ENCODE measurements around the gene PLEKHH2.
A peak's percentile ranks its signal among the peaks of the same experiment; 100 is the strongest.

The PLEKHH2 gene

GRCh38 chr2:43749583-43749982 is 112.5 kb downstream of the PLEKHH2 start:
- Histone ChIP-seq H3K9ac (ENCODE audit: low read length) (no peak overlapping the region), H3K27ac (ENCODE audit: low read length) (no peak overlapping the region), H3K4me3 (ENCODE audit: low read length) (no peak overlapping the region), H3K27me3 (ENCODE audit: control insufficient read depth, insufficient read depth, low read length) (no peaks in the 10 kb centered on the region), H3K36me3 (ENCODE audit: control insufficient read depth, low read depth, low read length) (no peaks in the 10 kb centered on the region), H3K9me3 (ENCODE audit: control insufficient read depth, low read depth, low read length) (no peaks in the 10 kb centered on the region), H3K4me1 (ENCODE audit: control insufficient read depth, low read depth, low read length) (no peaks in the 10 kb centered on the region)

- Histone ChIP-seq H3K27ac (ENCODE audit: low read length) (no peak overlapping the region), H3K9ac (ENCODE audit: low read length) (no peak overlapping the region), H3K4me3 (ENCODE audit: low read length) (no peak overlapping the region), H3K4me1 (ENCODE audit: control insufficient read depth, low read depth, low read length) (no peaks in the 10 kb centered on the region), H3K9me3 (ENCODE audit: control insufficient read depth, low read depth, low read length) (no peaks in the 10 kb centered on the region), H3K36me3 (ENCODE audit: control insufficient read depth, low read depth, low read length) (no peaks in the 10 kb centered on the region), H3K27me3 (ENCODE audit: control insufficient read depth, insufficient read depth, low read length) (no peaks in the 10 kb centered on the region)
These were observed 114.5 kb downstream of the PLEKHH2 start for GRCh38 chr2:43751476-43751990.

DNA sequence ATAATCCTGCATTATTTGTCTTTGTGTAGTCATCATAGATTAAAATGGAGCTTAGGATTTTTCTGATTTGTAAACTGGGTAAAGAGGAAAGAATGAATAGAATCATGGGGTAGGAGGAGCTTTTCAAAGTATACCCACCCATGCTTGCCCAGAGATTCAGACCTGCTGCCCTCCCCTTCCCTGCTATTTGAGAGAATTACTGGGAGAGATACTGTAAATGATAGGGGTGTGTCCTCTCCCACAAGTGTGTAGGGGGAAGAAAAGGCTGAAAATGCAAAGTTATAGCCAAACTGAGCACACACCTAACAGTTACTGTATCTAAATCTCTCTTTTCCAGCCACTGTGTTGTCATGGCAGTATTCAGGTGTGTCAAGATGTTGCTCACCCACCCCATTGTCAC is 115.2 kb downstream of the PLEKHH2 start:
- Histone ChIP-seq H3K9ac (ENCODE audit: low read length) (no peak overlapping the region), H3K9me3 (ENCODE audit: control insufficient read depth, low read depth, low read length) (no peaks in the 10 kb centered on the region), H3K27ac (ENCODE audit: low read length) (no peak overlapping the region), H3K4me3 (ENCODE audit: low read length) (no peak overlapping the region), H3K4me1 (ENCODE audit: control insufficient read depth, low read depth, low read length) (no peaks in the 10 kb centered on the region), H3K36me3 (ENCODE audit: control insufficient read depth, low read depth, low read length) (no peaks in the 10 kb centered on the region), H3K27me3 (ENCODE audit: control insufficient read depth, insufficient read depth, low read length) (no peaks in the 10 kb centered on the region)

DNA sequence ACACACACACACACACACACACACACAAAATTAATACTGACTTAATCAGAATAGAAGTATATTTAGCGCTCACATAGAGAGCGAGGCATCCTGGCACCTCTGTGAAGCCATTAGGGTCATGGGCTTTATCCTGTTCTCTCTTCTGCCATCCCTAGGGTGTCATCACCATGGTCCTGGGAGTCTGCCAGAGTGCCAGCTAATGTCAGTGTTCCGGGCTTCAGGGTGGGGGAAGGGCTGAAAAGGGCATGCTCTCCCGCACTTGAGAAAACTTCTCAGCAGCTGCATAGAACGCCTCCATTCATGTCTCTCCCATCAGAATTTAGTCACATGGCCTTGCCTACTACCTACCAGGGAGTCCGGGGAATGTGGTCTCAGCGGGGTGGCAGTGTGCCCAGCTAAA is 117.1 kb downstream of the PLEKHH2 start:
- Histone ChIP-seq H3K9me3 (ENCODE audit: control insufficient read depth, low read depth, low read length) (no peaks in the 10 kb centered on the region), H3K4me1 (ENCODE audit: control insufficient read depth, low read depth, low read length) (no peaks in the 10 kb centered on the region), H3K27me3 (ENCODE audit: control insufficient read depth, insufficient read depth, low read length) (no peaks in the 10 kb centered on the region), H3K27ac (ENCODE audit: low read length) (no peak overlapping the region), H3K36me3 (ENCODE audit: control insufficient read depth, low read depth, low read length) (no peaks in the 10 kb centered on the region), H3K4me3 (ENCODE audit: low read length) (no peak overlapping the region), H3K9ac (ENCODE audit: low read length) (no peak overlapping the region)

GRCh38 chr2:43758739-43759138 is 121.7 kb downstream of the PLEKHH2 start:
- H3K27ac ChIP-seq (ENCODE audit: low read length), result no peak overlapping the region
- H3K9ac ChIP-seq (ENCODE audit: low read length), result no peak overlapping the region
- H3K4me3 ChIP-seq (ENCODE audit: low read length), result no peak overlapping the region
- H3K4me1 ChIP-seq (ENCODE audit: control insufficient read depth, low read depth, low read length), result no peaks in the 10 kb centered on the region
- H3K36me3 ChIP-seq (ENCODE audit: control insufficient read depth, low read depth, low read length), result no peaks in the 10 kb centered on the region
- no peaks in the 10 kb centered on the region for H3K9me3 ChIP-seq (ENCODE audit: control insufficient read depth, low read depth, low read length)
- H3K27me3 ChIP-seq (ENCODE audit: control insufficient read depth, insufficient read depth, low read length), result no peaks in the 10 kb centered on the region

DNA sequence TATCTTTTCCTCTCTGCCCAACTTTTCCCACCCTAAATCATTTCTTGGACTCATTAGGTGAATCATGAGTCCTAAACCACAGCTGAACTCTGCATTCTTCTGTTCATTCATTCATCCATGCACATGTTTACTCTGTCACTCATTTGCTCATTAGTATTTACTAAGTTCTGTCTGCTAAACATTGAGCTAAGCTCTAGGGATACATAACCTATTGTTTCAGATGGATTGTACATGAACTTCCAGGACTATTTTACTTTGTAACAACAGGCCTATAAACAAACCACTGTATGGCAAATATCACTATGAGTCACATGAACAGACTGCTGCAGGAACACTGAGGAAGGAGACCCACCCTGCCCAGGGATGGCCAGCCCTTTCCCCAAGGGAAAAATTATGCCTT is 122.1 kb downstream of the PLEKHH2 start:
- Histone ChIP-seq H3K9ac (ENCODE audit: low read length) (no peak overlapping the region), H3K4me3 (ENCODE audit: low read length) (no peak overlapping the region), H3K4me1 (ENCODE audit: control insufficient read depth, low read depth, low read length) (no peaks in the 10 kb centered on the region), H3K9me3 (ENCODE audit: control insufficient read depth, low read depth, low read length) (no peaks in the 10 kb centered on the region), H3K27ac (ENCODE audit: low read length) (no peak overlapping the region), H3K36me3 (ENCODE audit: control insufficient read depth, low read depth, low read length) (no peaks in the 10 kb centered on the region), H3K27me3 (ENCODE audit: control insufficient read depth, insufficient read depth, low read length) (no peaks in the 10 kb centered on the region)

DNA sequence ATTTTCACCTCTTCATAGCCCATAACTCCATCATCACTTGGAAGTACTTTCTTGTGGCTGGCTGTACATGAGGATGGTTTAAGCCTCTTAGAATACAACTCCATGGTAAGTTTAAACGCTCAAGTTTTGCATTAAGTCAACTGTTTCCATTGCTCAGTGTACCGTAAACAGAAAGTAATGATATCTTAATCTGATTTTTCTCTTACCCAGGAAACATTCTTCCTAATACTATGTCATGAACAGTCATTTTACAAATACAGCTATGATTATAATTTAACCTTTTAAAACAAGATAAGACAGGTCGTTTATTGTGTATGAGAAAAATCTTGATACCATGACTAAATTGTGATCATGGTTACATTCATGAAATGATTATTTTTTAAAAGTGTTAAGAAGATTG is 125.2 kb downstream of the PLEKHH2 start:
- Histone ChIP-seq H3K36me3 (ENCODE audit: control insufficient read depth, low read depth, low read length) (no peaks in the 10 kb centered on the region), H3K27me3 (ENCODE audit: control insufficient read depth, insufficient read depth, low read length) (no peaks in the 10 kb centered on the region), H3K9ac (ENCODE audit: low read length) (no peak overlapping the region), H3K9me3 (ENCODE audit: control insufficient read depth, low read depth, low read length) (no peaks in the 10 kb centered on the region), H3K4me1 (ENCODE audit: control insufficient read depth, low read depth, low read length) (no peaks in the 10 kb centered on the region), H3K4me3 (ENCODE audit: low read length) (no peak overlapping the region), H3K27ac (ENCODE audit: low read length) (no peak overlapping the region)

- Histone ChIP-seq H3K9me3 (ENCODE audit: control insufficient read depth, low read depth, low read length) (no peaks in the 10 kb centered on the region), H3K36me3 (ENCODE audit: control insufficient read depth, low read depth, low read length) (no peaks in the 10 kb centered on the region), H3K9ac (ENCODE audit: low read length) (no peak overlapping the region), H3K27me3 (ENCODE audit: control insufficient read depth, insufficient read depth, low read length) (no peaks in the 10 kb centered on the region), H3K4me1 (ENCODE audit: control insufficient read depth, low read depth, low read length) (no peaks in the 10 kb centered on the region), H3K27ac (ENCODE audit: low read length) (no peak overlapping the region), H3K4me3 (ENCODE audit: low read length) (no peak overlapping the region)
These were observed 126.0 kb downstream of the PLEKHH2 start for GRCh38 chr2:43763091-43763490.

DNA sequence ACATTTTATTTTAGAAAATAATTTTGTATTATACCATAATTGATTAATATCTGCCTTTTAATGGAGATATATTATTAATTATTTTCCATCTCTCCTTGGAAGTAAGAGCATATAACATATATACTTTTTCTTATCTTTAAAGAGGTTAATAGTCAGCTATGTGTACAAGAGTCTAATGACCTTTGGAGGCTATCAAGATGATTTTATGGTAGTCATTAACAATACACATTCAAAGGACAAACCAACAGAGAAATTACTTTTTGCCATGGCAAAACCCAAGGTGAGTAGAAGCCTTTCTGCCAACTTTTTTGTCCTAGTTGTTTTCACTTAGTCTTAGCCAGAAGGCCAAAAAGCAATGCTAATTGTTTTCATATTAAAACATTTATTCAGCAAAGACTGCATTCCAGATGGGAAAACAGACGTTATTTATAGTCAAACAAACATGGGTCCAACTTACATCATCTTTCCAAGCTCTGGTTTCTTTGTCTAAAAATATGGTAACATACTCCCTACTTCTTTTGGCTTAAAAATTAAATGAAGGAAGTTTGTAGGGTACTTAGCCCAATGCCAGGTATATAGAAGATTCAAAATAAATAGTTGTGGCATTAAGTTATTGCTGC is 127.1 kb downstream of the PLEKHH2 start:
- no peak overlapping the region for H3K9ac ChIP-seq (ENCODE audit: low read length)
- no peak overlapping the region for H3K4me3 ChIP-seq (ENCODE audit: low read length)
- H3K4me1 ChIP-seq (ENCODE audit: control insufficient read depth, low read depth, low read length), result no peaks in the 10 kb centered on the region
- H3K27ac ChIP-seq (ENCODE audit: low read length), result no peak overlapping the region
- no peaks in the 10 kb centered on the region for H3K9me3 ChIP-seq (ENCODE audit: control insufficient read depth, low read depth, low read length)
- H3K36me3 ChIP-seq (ENCODE audit: control insufficient read depth, low read depth, low read length), result no peaks in the 10 kb centered on the region
- no peaks in the 10 kb centered on the region for H3K27me3 ChIP-seq (ENCODE audit: control insufficient read depth, insufficient read depth, low read length)

DNA sequence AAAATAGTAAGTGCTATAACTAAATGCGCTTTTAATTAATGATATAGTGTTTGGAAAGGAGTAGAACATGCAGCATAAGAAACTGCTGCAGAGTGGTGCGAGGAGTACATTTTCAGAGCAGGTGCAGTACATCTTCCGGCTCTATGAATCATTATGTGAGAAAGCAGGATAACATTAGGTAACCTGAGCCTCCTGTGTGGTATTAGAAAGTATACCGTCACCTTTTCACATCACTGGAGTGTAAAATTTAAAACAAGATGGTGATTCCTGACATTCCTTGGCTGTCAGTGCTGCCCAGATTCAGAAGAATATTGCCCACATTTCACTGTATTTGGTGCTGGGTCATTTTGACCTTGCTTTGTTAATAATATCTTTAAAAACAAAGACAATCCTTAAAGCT is 128.9 kb downstream of the PLEKHH2 start:
- H3K9me3 ChIP-seq (ENCODE audit: control insufficient read depth, low read depth, low read length), result no peaks in the 10 kb centered on the region
- H3K27me3 ChIP-seq (ENCODE audit: control insufficient read depth, insufficient read depth, low read length), result no peaks in the 10 kb centered on the region
- H3K4me3 ChIP-seq (ENCODE audit: low read length), result no peak overlapping the region
- no peak overlapping the region for H3K27ac ChIP-seq (ENCODE audit: low read length)
- H3K4me1 ChIP-seq (ENCODE audit: control insufficient read depth, low read depth, low read length), result no peaks in the 10 kb centered on the region
- no peaks in the 10 kb centered on the region for H3K36me3 ChIP-seq (ENCODE audit: control insufficient read depth, low read depth, low read length)
- no peak overlapping the region for H3K9ac ChIP-seq (ENCODE audit: low read length)

- Histone ChIP-seq H3K9ac (ENCODE audit: low read length) (peak within 1 kb of the TSS; percentile 67), H3K4me1 (ENCODE audit: control insufficient read depth, low read depth, low read length) (no peaks in the 10 kb centered on the region), H3K36me3 (ENCODE audit: control insufficient read depth, low read depth, low read length) (no peaks in the 10 kb centered on the region), H3K4me3 (ENCODE audit: low read length) (peak within 1 kb of the TSS; percentile 80), H3K9me3 (ENCODE audit: control insufficient read depth, low read depth, low read length) (no peaks in the 10 kb centered on the region), H3K27me3 (ENCODE audit: control insufficient read depth, insufficient read depth, low read length) (no peaks in the 10 kb centered on the region), H3K27ac (ENCODE audit: low read length) (no peak within 1 kb of the TSS)
These were observed 137.0 kb downstream of the PLEKHH2 start, which contains the start of gene DYNC2LI1 for GRCh38 chr2:43773876-43774613. DYNC2LI1 (plus strand) TSS chr2:43774039; CDS start chr2:43774139, 100 bp downstream.

- no peaks in the 10 kb centered on the region for H3K4me1 ChIP-seq (ENCODE audit: control insufficient read depth, low read depth, low read length)
- no peaks in the 10 kb centered on the region for H3K27me3 ChIP-seq (ENCODE audit: control insufficient read depth, insufficient read depth, low read length)
- no peaks in the 10 kb centered on the region for H3K36me3 ChIP-seq (ENCODE audit: control insufficient read depth, low read depth, low read length)
- H3K9me3 ChIP-seq (ENCODE audit: control insufficient read depth, low read depth, low read length), result no peaks in the 10 kb centered on the region
- peak overlapping the region; percentile 80 for H3K4me3 ChIP-seq (ENCODE audit: low read length)
- no peak overlapping the region for H3K27ac ChIP-seq (ENCODE audit: low read length)
- peak overlapping the region; percentile 67 for H3K9ac ChIP-seq (ENCODE audit: low read length)
These were observed 137.6 kb downstream of the PLEKHH2 start for GRCh38 chr2:43774617-43775016.
